Endothelial cell of umbilical vein (primary cell): ENCODE results near the gene KCNJ16. TPM values are rescaled to one million over a fixed set of nuclear protein-coding genes. Genes with fewer than 3 reads are reported as not detected.

ENCODE experiments used
- BruUV-seq: library from RNA; stranded (reverse); fragments of 400-500 nt; replicated peaks from 2 replicates; lab custom pipeline; 2021; lab: Mats Ljungman, UMichigan
- CTCF ChIA-PET: fragments of 300-600, 350-600 bp; sonication (Branson Sonifier 250); formaldehyde crosslinking; loops from one replicate; lab custom pipeline; 2021; ENCODE audit warnings: antibody characterized with exemption, inconsistent platforms; lab: Charles Lee
- POLR2A ChIA-PET: fragments of 300-600, 350-600 bp; sonication (Branson Sonifier 250); formaldehyde crosslinking; loops from one replicate; lab custom pipeline; 2021; ENCODE audit warnings: antibody characterized with exemption, inconsistent platforms; lab: Charles Lee
- DNase-seq: peaks from one replicate; pipeline ENCODE4 v3.0.0-alpha.2; 2011; ENCODE audit warnings: low read depth, low spot score
- FAIRE-seq: peaks from 2 replicates; lab custom pipeline; 2011; peaks lifted over from hg19 to GRCh38; lab: Jason Lieb, UNC
- H2AFZ ChIP-seq: 2 replicates; pipeline ENCODE4 v1.6.0; 2012; ENCODE audit warnings: low read depth, low read length, control low read depth, inconsistent platforms
- H3K27ac ChIP-seq: 2 replicates; pipeline ENCODE4 v1.5.1; 2011; ENCODE audit warnings: low read depth, mild to moderate bottlenecking, control low read depth, low read length, moderate library complexity; ENCODE audit not compliant: insufficient read depth
- H3K27me3 ChIP-seq, 2 experiments: 2 replicates each; pipeline versions ENCODE4 v1.6.0 to v1.6.1; 2011; ENCODE audit warnings: low read length in 2 of 2, mixed read lengths in 1 of 2; ENCODE audit not compliant: control insufficient read depth in 2 of 2, insufficient read depth in 2 of 2
- H3K36me3 ChIP-seq, 2 experiments: 2 replicates in 1 of 2; 3 replicates in 1 of 2; pipeline ENCODE4 v1.5.1; 2011; ENCODE audit warnings: low read length in 2 of 2, mild to moderate bottlenecking in 1 of 2, moderate library complexity in 1 of 2; ENCODE audit not compliant: control insufficient read depth in 2 of 2, insufficient read depth in 2 of 2; ENCODE audit errors: extremely low read depth in 1 of 2
- H3K4me1 ChIP-seq: 3 replicates; pipeline ENCODE4 v1.5.1; 2011; ENCODE audit warnings: mild to moderate bottlenecking, low read length; ENCODE audit not compliant: control insufficient read depth, insufficient read depth; ENCODE audit errors: extremely low read depth
- H3K4me2 ChIP-seq: 2 replicates; pipeline ENCODE4 v1.6.1; 2011; ENCODE audit warnings: low read length, control low read depth, mixed read lengths; ENCODE audit not compliant: insufficient read depth
- H3K4me3 ChIP-seq, 3 experiments: fragments of 200-600 bp in 1 of 3; sonication (generic), shearing (Covaris generic) in 1 of 3; replicated peaks in 1 of 3; 2 replicates each; pipeline ENCODE4 v1.5.1; 2011 to 2016; ENCODE audit warnings: control low read depth in 3 of 3, low read length in 3 of 3, mild to moderate bottlenecking in 2 of 3, inconsistent platforms in 1 of 3, low read depth in 1 of 3, moderate library complexity in 1 of 3; ENCODE audit not compliant: insufficient read depth in 1 of 3
- H3K79me2 ChIP-seq: 2 replicates; pipeline ENCODE4 v1.6.0; 2012; ENCODE audit warnings: low read length, inconsistent platforms; ENCODE audit not compliant: control insufficient read depth, insufficient read depth
- H3K9ac ChIP-seq: replicated peaks from 2 replicates; pipeline ENCODE3; 2011; ENCODE audit warnings: low read length, control low read depth; ENCODE audit not compliant: insufficient read depth; ENCODE audit errors: extremely low read depth
- H3K9me1 ChIP-seq: replicated peaks from 3 replicates; pipeline ENCODE4 v1.6.0; 2011; ENCODE audit warnings: mild to moderate bottlenecking, low read length; ENCODE audit not compliant: control insufficient read depth, insufficient read depth; ENCODE audit errors: extremely low read depth
- H3K9me3 ChIP-seq: replicated peaks from 2 replicates; pipeline ENCODE4 v1.5.1; 2012; ENCODE audit warnings: low read length, inconsistent platforms; ENCODE audit not compliant: control insufficient read depth, insufficient read depth
- H4K20me1 ChIP-seq: replicated peaks from 2 replicates; pipeline ENCODE3; 2011; ENCODE audit warnings: mild to moderate bottlenecking, low read length; ENCODE audit not compliant: control insufficient read depth, insufficient read depth; ENCODE audit errors: extremely low read depth
- EZH2 ChIP-seq: IDR thresholded peaks from 2 replicates; pipeline ENCODE4 v1.6.1; 2012; ENCODE audit warnings: borderline replicate concordance, low read depth, mild to moderate bottlenecking, moderate library complexity, low read length, inconsistent platforms; ENCODE audit not compliant: severe bottlenecking
- FOS ChIP-seq: IDR thresholded peaks from 2 replicates; pipeline ENCODE4 v1.6.1; 2011; ENCODE audit warnings: mild to moderate bottlenecking, low read length, moderate library complexity, borderline replicate concordance; ENCODE audit not compliant: insufficient read depth
- GATA2 ChIP-seq: IDR thresholded peaks from 2 replicates; pipeline ENCODE4 v1.7.0; 2011; ENCODE audit warnings: low read depth, mild to moderate bottlenecking, moderate library complexity, mixed read lengths, low read length; ENCODE audit not compliant: insufficient read length, insufficient read depth
- JUN ChIP-seq: IDR thresholded peaks from 2 replicates; pipeline ENCODE4 v1.6.1; 2011; ENCODE audit warnings: borderline replicate concordance, low read depth; ENCODE audit not compliant: insufficient read length, insufficient read depth
- MYC ChIP-seq: IDR thresholded peaks from one replicate; pipeline ENCODE4 v1.6.1; 2011; ENCODE audit warnings: mild to moderate bottlenecking, low read depth, low read length
- POLR2A ChIP-seq: IDR thresholded peaks from 2 replicates; pipeline ENCODE4 v1.6.1; 2012; ENCODE audit warnings: low read depth, mild to moderate bottlenecking, control low read depth, low read length
- POLR2AphosphoS5 ChIP-seq: IDR thresholded peaks from 2 replicates; pipeline ENCODE4 v1.6.1; 2012; ENCODE audit warnings: low read depth, mild to moderate bottlenecking, control low read depth, low read length, moderate library complexity; ENCODE audit not compliant: insufficient read depth
- dilution Hi-C: fragments of 300-500 bp; cut with MboI; formaldehyde crosslinking; loops from one replicate; pipeline ENCODE4 v1.15.0; 2019; ENCODE audit warnings: low sequenced_read_pairs; ENCODE audit not compliant: extremely low pct_ligation_motif_present
- intact Hi-C: fragments of 100-400 bp; cut with micrococcal nuclease; formaldehyde crosslinking; loops from one replicate; pipeline ENCODE4 v1.10.0; 2022
- polyA plus RNA-seq, 4 experiments: library from polyadenylated mRNA; depleted of rRNA in 3 of 4; stranded (reverse) in 3 of 4; unstranded in 1 of 4; fragments of >200 nt; gene quantifications; 2 replicates each; pipeline versions ENCODE4 v1.2.1 to v1.2.3, GENCODE V29; 2011 to 2012; ENCODE audit warnings: missing spikeins in 1 of 4
- total RNA-seq: library from RNA; stranded (reverse); gene quantifications from 2 replicates; pipeline ENCODE4 v1.2.3, GENCODE V29; 2021
- TF ChIP-seq, protein P1 (sequence below), 2 donors: IDR thresholded peaks; 1 replicate in 1 of 2; 2 replicates in 1 of 2; pipeline ENCODE4 v1.5.1; 2011; ENCODE audit warnings: low read length in 2 of 2, mild to moderate bottlenecking in 2 of 2, moderate library complexity in 2 of 2, control low read depth in 1 of 2, inconsistent platforms in 1 of 2, low read depth in 1 of 2; ENCODE audit not compliant: insufficient read depth in 1 of 2; ENCODE audit errors: extremely low read depth in 1 of 2
- TF ChIP-seq, protein P2 (sequence below): IDR thresholded peaks from 2 replicates; pipeline ENCODE4 v1.6.1; 2011; ENCODE audit not compliant: insufficient read depth, insufficient read length

Gene KCNJ16
- total and polyA plus RNA-seq, 2 donors (not counting 3 experiments of a cell fraction or from before 2014, with no cell fraction given): 0.07 TPM; not detected in 1

DNA sequence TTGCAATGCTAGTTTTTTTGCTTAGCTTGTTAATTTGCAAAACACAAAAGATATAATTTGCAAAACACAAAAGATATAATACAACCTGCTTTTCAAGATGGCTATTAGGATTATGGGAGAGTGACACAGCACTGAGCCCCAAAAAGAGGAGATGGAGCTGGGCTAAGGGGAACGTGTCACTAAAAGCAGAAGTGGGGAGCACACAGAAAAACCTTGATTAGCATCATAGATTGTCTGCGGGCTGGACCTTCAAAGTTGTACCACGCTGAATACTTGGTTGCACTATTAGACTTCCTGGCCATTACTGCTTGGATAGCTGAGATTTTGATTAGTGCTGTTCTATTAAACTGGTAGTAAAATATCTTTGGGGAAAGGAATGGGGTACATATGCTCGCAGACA lies 36.2 kb downstream of the KCNJ16 start:
- ChIA-PET POLR2A (interaction anchor here (1.8 kb wide), 1 partner anchor 13 kb away, joined by 4 read pairs; no protein-coding TSS in a partner anchor), CTCF (interaction anchor here (0.8 to 2.4 kb wide), 6 partner anchors 10 to 571 kb away, joined by 3 to 14 read pairs (median 6); no protein-coding TSS in a partner anchor)
- Histone ChIP-seq H2AFZ (no peak overlapping the region), H3K9me3 (no peaks in the 10 kb centered on the region), H3K36me3 (no peaks in the 10 kb centered on the region), H3K9ac (no peak overlapping the region), H3K4me2 (peak overlapping the region; percentile 47), H3K27ac (peak overlapping the region; percentile 82), H3K27me3 (no peaks in the 10 kb centered on the region), H3K4me1 (peaks cover 27% of the 10 kb centered on the region), H3K9me1 (no peaks in the 10 kb centered on the region), H3K79me2 (no peaks in the 10 kb centered on the region), H4K20me1 (no peaks in the 10 kb centered on the region), H3K4me3 (no peak overlapping the region)
- no peak for TF ChIP-seq FOS
- TF ChIP-seq GATA2: no peak
- TF ChIP-seq, protein P1, sequence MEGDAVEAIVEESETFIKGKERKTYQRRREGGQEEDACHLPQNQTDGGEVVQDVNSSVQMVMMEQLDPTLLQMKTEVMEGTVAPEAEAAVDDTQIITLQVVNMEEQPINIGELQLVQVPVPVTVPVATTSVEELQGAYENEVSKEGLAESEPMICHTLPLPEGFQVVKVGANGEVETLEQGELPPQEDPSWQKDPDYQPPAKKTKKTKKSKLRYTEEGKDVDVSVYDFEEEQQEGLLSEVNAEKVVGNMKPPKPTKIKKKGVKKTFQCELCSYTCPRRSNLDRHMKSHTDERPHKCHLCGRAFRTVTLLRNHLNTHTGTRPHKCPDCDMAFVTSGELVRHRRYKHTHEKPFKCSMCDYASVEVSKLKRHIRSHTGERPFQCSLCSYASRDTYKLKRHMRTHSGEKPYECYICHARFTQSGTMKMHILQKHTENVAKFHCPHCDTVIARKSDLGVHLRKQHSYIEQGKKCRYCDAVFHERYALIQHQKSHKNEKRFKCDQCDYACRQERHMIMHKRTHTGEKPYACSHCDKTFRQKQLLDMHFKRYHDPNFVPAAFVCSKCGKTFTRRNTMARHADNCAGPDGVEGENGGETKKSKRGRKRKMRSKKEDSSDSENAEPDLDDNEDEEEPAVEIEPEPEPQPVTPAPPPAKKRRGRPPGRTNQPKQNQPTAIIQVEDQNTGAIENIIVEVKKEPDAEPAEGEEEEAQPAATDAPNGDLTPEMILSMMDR (IDR thresholded peaks at IDR 0.05; ENCODE audit: extremely low read depth in 1 of 2, insufficient read depth in 1 of 2, low read depth in 1 of 2, low read length in 2 of 2): no peak
- no peak for TF ChIP-seq MYC
- no peak for TF ChIP-seq POLR2AphosphoS5
- TF ChIP-seq JUN: no peak
- no peak for TF ChIP-seq EZH2
- TF ChIP-seq, protein P2, sequence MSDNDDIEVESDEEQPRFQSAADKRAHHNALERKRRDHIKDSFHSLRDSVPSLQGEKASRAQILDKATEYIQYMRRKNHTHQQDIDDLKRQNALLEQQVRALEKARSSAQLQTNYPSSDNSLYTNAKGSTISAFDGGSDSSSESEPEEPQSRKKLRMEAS: no peak
- no peak for TF ChIP-seq POLR2A
- intact Hi-C loops: loop anchor here (2.0 kb wide), 2 partner anchors 58 to 70 kb away; partner anchors contain the start of gene KCNJ2
- DNase-seq (no peak), FAIRE-seq (no peak)
- dilution Hi-C loops: no loop called here
- BruUV-seq: no TSS peak
